Keratinocyte (primary cell): Measurements from ENCODE around the gene CMTR2.

Experiments
- EZH2 ChIP-seq: IDR thresholded peaks from one replicate; pipeline ENCODE4 v1.6.1; 2012; ENCODE audit warnings: inconsistent platforms, mild to moderate bottlenecking, low read length, moderate library complexity
- TF ChIP-seq, protein P1 (sequence below), 3 experiments: IDR thresholded peaks in 1 of 3; conservative IDR thresholded peaks in 1 of 3; optimal IDR thresholded peaks in 1 of 3; 2 replicates in 2 of 3; 3 replicates in 1 of 3; pipeline versions ENCODE3 to v1.5.1; 2011; ENCODE audit warnings: low read length in 3 of 3, mild to moderate bottlenecking in 3 of 3, moderate library complexity in 2 of 3, control low read depth in 1 of 3, inconsistent platforms in 1 of 3; ENCODE audit not compliant: insufficient read depth in 2 of 3; ENCODE audit errors: extremely low read depth in 1 of 3

DNA sequence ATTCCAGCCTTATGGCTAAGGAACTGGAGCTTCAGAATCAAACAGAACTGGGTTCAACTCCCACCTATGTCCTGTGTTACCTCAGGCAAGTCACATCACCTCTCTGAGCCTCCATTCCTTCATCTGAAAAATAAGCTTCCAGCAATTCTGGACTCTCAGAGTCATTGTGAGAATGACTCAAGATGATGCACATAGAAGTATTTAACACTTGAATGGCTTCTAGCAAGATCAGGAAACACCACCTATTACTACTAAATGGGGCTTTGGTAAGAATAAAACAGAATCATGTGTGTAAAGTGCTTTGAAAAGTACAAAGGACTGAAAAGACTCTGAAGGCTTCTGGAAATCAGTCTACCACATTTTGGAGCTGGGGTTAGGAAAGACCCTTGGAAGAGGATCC lies 38.5 kb upstream of the CMTR2 start:
- TF ChIP-seq, protein P1, sequence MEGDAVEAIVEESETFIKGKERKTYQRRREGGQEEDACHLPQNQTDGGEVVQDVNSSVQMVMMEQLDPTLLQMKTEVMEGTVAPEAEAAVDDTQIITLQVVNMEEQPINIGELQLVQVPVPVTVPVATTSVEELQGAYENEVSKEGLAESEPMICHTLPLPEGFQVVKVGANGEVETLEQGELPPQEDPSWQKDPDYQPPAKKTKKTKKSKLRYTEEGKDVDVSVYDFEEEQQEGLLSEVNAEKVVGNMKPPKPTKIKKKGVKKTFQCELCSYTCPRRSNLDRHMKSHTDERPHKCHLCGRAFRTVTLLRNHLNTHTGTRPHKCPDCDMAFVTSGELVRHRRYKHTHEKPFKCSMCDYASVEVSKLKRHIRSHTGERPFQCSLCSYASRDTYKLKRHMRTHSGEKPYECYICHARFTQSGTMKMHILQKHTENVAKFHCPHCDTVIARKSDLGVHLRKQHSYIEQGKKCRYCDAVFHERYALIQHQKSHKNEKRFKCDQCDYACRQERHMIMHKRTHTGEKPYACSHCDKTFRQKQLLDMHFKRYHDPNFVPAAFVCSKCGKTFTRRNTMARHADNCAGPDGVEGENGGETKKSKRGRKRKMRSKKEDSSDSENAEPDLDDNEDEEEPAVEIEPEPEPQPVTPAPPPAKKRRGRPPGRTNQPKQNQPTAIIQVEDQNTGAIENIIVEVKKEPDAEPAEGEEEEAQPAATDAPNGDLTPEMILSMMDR (optimal IDR thresholded peaks at IDR 0.05 in 1 of 3, IDR thresholded peaks at IDR 0.05 in 1 of 3, conservative IDR thresholded peaks at IDR 0.05 in 1 of 3; ENCODE audit: extremely low read depth in 1 of 3, insufficient read depth in 2 of 3, low read length in 3 of 3) = no peak
- TF ChIP-seq EZH2 = no peak
